ENCODE results near the gene COL4A1.

The COL4A1 gene

GRCh38 chr13:110216398-110217041 lies 90.4 kb downstream of the COL4A1 start:
- DNase-seq = no peak

- DNase-seq = no peak
These were observed 91.0 kb downstream of the COL4A1 start for GRCh38 chr13:110216006-110216397.

- no peak for DNase-seq
These were observed 91.4 kb downstream of the COL4A1 start for GRCh38 chr13:110215606-110216005.

- no peak for DNase-seq
These were observed 92.3 kb downstream of the COL4A1 start for GRCh38 chr13:110214637-110215036.

- DNase-seq = no peak
These were observed 93.4 kb downstream of the COL4A1 start for GRCh38 chr13:110213461-110214074.

GRCh38 chr13:110212529-110212928 lies 94.4 kb downstream of the COL4A1 start:
- DNase-seq = no peak

GRCh38 chr13:110211735-110212134 lies 95.2 kb downstream of the COL4A1 start:
- DNase-seq = no peak

- no peak for DNase-seq
These were observed 95.9 kb downstream of the COL4A1 start for GRCh38 chr13:110211046-110211445.

- no peak for DNase-seq
These were observed 96.4 kb downstream of the COL4A1 start for GRCh38 chr13:110210604-110210985.

GRCh38 chr13:110209950-110210603 lies 96.9 kb downstream of the COL4A1 start:
- DNase-seq = no peak

GRCh38 chr13:110208116-110208515 lies 98.8 kb downstream of the COL4A1 start:
- DNase-seq = no peak

- no peak for DNase-seq
These were observed 100.0 kb downstream of the COL4A1 start for GRCh38 chr13:110206996-110207395.

- no peak for DNase-seq
These were observed 100.8 kb downstream of the COL4A1 start for GRCh38 chr13:110206185-110206584.

GRCh38 chr13:110201114-110201513 lies 105.8 kb downstream of the COL4A1 start:
- DNase-seq = no peak

GRCh38 chr13:110200276-110200870 lies 106.6 kb downstream of the COL4A1 start:
- DNase-seq = no peak

- DNase-seq = no peak
These were observed 107.7 kb downstream of the COL4A1 start for GRCh38 chr13:110199046-110199831.

- no peak for DNase-seq
These were observed 109.5 kb downstream of the COL4A1 start for GRCh38 chr13:110197471-110197870.

GRCh38 chr13:110197026-110197425 lies 109.9 kb downstream of the COL4A1 start:
- DNase-seq = no peak

- DNase-seq = no peak
These were observed 111.1 kb downstream of the COL4A1 start for GRCh38 chr13:110195547-110196485.

GRCh38 chr13:110194451-110194850 lies 112.5 kb downstream of the COL4A1 start:
- no peak for DNase-seq

GRCh38 chr13:110193491-110193890 lies 113.5 kb downstream of the COL4A1 start:
- DNase-seq = no peak

GRCh38 chr13:110192472-110192871 lies 114.5 kb downstream of the COL4A1 start:
- DNase-seq = no peak

Data from NCI-H187 treated with DMSO at 0.1 percent for 48 hours (cell line).